ENCODE measurements around the gene NUP62.

- no peak for TF ChIP-seq CTCF (optimal IDR thresholded peaks at IDR 0.05 in 1 of 3, IDR thresholded peaks at IDR 0.05 in 1 of 3, conservative IDR thresholded peaks at IDR 0.05 in 1 of 3; ENCODE audit: extremely low read depth in 1 of 3, insufficient read depth in 2 of 3, low read length in 3 of 3)
- no peak for TF ChIP-seq EZH2 (IDR thresholded peaks at IDR 0.05; ENCODE audit: low read length)
Measured at GRCh38 chr19:49953416-49953815, 24.1 kb upstream of the NUP62 start.

Data from keratinocyte (primary cell).